ENCODE data around the gene RUBCN.
"Not testable (repeated sequence)": the region's sequence is repeated elsewhere in the genome, so short reads cannot be mapped to it uniquely, and the experiment has no call there.

The RUBCN gene

DNA sequence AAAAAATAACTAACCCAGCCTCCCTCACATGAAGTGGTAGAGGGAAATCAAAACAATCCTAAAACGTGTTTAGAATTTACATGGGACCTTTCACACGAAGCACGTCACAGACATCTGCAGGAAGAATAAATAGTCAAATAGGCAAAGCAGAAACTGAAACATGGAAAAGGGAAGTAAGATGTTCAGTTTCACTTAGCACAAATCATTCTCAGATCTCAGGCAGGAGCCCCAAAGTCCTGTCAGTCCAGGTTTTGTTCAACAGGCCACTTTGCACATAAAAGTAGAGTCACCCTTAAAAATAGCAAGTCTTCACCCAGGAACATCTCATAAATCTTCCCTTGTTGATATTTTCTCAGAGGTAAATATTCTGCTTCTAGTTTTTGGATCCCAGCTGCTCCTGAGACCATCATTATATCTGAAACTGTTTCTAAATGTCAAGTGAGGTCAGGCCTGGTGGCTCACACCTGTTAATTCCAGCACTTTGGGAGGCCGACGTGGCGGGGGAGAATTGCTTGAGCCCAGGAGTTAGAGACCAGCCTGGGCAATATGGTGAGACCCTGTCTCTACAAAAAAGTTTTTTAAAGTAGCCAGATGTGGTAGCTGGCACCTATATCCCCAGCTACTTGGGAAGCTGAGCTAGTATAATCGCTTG lies 1.9 kb downstream of the RUBCN start:
- DNase-seq (ENCODE audit: low spot score), result no peak

DNA sequence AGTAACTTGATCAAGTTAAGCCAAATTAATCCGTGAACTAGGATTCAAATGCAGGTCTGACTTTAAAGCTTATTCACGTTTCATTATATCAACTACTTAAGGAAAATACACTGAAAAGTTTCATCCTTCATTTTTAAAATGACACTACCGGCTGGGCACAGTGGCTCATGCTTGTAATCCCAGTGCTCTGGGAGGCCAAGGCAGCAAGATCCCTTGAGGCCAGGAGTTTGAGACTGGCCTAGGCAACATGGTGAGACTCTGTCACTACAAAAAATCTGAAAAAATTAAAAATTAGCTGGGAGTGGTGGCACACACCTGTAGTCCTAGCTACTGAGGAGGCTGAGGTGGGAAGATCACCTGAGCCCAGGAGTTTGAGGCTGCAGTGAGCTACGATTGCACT lies 3.7 kb downstream of the RUBCN start:
- DNase-seq (ENCODE audit: low spot score), result no peak

DNA sequence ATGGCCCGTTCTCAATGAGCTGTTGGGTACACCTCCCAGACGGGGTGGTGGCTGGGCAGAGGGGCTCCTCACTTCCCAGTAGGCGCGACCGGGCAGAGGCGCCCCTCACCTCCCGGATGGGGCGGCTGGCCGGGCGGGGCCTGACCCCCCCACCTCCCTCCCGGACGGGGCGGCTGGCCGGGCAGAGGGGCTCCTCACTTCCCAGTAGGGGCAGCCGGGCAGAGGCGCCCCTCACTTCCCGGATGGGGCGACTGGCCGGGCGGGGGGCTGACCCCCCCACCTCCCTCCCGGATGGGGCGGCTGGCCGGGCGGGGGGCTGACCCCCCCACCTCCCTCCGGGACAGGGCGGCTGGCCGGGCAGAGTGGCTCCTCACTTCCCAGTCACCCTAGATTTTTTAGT lies 5.2 kb downstream of the RUBCN start:
- not testable (repeated sequence) for DNase-seq (ENCODE audit: low spot score)

DNA sequence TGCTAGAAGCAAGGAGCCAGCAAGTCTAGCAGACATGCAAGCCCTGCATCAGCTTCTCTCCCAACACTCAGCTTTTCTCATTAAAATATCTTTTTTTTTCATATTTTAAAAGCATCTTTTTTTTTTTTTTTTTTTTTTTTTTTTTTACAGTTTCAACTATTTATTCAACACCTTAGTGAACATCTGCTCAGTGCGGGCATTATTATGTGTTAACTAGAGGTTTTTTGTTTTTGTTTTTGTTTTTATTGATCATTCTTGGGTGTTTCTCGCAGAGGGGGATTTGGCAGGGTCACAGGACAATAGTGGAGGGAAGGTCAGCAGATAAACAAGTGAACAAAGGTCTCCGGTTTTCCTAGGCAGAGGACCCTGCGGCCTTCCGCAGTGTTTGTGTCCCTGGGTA lies 5.9 kb downstream of the RUBCN start:
- DNase-seq (ENCODE audit: low spot score), result not testable (repeated sequence)

DNA sequence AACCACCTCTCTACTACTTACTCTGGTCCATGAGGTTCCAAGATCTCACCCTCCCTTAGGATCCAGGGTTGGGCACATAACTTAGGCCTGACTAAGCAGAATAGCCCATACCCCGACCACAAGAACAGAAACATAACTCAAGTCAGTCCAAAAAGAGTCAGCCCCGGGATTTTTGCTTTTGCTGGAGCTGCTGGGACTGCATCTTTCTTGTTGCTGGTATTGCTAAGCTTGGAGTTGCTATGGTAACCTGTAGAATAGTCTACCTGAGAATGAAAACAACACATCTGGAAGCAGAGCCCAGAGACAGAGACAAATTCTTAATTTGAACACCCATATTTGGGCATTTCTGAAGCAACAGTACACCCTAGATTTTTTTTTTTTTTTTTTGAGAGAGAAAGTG lies 6.5 kb downstream of the RUBCN start:
- DNase-seq (ENCODE audit: low spot score), result no peak

DNA sequence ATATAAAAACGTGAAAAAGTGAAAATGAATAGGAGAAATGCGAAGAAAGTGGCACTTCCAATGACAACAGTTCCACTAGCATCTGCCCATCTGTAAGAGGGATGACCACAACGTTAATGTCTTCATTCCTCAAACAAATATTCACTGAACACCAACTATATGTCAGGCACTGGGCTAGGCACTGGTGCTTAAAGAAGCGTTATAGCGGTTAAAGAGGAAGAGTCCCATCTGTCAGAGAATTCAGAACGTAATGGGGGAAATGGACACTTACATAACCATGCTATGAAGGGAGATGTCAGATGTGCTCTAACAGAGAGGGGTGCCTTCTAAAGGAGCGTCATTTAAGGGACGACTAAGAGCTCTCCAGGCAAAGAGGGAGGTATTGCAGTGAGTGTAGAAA lies 8.2 kb downstream of the RUBCN start:
- DNase-seq (ENCODE audit: low spot score), result no peak

DNA sequence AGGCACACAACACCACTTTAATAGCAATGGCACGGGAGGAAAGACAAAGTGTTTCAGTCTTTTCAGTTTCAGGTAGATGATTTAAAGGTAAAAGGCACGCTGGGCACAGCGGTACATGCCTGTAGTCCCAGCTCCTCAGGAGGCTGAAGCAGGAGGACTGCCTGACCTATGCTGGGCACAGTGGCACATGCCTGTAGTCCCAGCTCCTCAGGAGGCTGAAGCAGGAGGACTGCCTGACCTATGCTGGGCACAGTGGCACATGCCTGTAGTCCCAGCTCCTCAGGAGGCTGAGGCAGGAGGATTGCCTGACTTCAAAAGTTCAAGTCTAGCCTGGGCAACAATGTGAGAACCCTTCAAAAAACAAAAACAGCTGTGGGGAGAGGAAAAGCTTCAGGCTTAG lies 8.8 kb downstream of the RUBCN start:
- not testable (repeated sequence) for DNase-seq (ENCODE audit: low spot score)

DNA sequence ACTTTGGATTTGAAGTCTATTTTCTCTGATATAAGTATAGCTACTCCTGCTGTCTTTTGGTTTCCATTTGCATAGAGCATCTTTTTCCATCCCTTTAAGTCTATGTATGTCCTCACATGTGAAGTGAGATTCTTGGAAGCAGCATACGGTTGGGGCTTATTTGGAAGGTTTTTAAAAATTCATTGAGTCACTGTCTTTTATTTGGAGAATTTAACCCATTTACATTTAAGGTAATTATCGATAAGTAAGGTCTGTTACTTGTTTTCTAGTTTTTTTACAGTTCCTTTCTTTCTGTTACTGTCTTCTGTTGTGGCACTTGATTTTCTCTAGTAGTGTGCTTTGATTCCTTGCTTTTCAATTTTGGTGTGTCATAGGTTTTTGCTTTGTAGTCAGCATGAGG lies 14.0 kb downstream of the RUBCN start:
- DNase-seq (ENCODE audit: low spot score), result no peak

DNA sequence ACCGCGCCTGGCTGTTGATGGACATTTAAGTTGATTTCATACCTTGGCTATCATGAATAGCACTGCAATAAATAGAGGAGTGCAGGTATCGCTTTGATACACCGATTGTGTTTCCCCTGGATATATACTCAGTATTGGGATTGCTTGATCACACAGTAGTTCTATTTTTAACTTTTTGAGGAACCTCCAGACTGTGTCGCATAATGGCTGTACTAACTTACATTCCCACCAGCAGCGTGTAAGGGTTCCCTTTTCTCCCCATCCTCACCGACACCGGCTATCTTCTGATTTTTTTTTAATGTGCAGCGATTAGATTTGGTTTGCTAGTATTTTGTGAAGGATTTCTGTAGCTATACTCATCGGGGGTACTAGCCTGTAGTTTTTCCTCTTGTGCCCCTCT lies 16.0 kb downstream of the RUBCN start:
- DNase-seq (ENCODE audit: low spot score), result no peak

DNA sequence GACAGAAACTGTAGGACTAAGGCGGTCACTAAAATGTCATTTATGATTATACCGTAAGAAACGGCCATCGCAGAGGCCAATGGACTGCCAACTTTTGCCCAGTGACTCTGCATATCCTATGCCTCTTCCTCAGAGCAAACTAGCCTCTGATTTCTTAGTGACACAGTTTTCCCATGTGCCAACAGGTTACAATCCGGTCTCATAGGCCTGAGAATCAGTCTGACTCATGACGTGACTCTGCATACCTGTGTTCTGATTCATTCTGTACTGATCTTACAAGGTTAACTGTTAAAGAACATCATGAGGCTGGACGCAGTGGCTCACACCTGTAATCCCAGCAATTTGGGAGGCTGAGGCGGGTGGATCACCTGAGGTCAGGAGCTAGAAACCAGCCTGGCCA lies 17.8 kb downstream of the RUBCN start:
- DNase-seq (ENCODE audit: low spot score), result no peak

DNA sequence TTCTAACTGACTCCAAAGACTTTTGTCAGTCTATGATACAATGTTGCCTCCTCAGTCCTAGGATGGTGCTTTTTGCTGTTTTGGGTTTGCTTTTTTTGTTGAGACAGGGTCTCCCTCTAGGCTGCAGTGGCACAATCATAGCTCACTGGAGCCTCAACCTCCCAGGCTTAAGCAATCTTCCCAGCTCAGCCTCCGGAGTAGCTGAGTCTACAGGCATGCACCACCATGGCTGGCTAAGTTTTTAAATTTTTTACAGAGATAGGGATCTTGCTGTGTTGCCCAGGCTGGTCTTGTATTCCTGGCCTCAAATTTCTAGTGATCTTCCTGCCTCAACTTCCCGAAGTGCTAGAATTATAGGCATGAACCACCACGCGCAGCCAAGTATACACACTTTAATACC lies 22.5 kb downstream of the RUBCN start:
- no peak for DNase-seq (ENCODE audit: low spot score)

DNA sequence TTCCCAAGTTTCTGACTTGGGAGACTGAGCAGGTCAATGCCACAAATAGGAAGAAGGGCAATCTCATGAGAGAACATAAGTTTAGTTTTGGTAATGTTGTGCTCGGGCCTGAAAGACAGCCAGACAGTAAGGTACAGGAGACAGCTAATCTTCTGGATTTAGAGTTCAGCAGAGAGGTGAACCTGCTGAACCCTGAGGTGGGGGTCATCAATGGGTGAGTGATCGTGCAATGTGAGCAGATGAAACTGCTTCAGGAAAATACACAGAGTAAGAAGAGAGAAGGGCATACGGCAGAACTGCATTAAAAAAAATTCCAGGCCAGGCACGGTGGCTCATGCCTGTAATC lies 23.3 kb downstream of the RUBCN start:
- no peak for DNase-seq (ENCODE audit: low spot score)

DNA sequence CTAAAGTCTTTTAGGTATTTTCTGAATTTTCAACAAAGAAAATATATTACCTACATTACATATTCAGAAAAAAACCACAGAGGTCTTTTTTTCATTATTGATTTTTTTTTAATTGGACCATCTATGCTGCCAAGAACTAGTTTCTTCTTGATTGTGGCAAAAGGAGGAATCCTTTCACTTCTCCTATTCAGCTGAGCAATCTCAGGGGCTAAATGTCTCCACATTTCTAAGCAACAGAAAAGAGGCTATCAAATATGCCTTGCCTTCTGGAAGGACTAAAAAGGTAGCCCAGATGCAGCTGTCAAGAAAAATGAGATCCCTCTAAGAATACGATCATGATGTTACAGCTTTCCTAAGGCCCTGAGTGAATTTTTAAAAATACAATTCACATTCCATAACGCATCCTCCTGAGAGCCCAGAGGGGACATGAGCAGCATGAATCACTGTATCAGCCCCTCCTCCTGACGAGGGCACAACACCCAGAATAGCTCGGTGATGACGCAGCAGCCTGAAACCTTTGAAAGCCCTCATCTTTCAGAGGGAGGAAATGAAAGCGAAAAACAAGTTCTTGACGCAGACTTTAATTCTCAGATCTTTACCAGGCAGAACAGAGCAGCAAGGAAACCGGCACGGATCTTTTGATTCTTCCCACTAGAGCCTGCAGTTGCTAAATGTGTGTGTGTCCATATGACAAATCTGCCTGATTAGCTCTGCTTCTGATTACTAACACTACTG lies 24.6 kb downstream of the RUBCN start:
- no peak for DNase-seq (ENCODE audit: low spot score)

DNA sequence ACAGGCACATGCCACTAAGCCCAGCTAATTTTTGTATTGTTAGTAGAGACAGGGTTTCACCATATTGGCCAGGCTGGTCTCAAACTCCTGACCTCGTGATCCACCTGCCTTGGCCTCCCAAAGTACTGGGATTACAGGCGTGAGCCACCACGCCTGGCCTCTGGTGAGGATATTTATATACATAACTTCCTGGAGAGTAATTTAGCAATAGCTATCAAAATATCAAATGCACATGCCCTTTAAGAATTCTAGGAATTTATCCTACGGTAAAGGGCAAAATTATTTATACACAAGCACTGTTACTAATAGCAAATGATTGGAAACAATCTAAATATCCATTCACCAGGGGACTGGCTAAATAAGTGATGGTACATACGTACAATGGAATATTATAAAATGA lies 25.7 kb downstream of the RUBCN start:
- not testable (repeated sequence) for DNase-seq (ENCODE audit: low spot score)

DNA sequence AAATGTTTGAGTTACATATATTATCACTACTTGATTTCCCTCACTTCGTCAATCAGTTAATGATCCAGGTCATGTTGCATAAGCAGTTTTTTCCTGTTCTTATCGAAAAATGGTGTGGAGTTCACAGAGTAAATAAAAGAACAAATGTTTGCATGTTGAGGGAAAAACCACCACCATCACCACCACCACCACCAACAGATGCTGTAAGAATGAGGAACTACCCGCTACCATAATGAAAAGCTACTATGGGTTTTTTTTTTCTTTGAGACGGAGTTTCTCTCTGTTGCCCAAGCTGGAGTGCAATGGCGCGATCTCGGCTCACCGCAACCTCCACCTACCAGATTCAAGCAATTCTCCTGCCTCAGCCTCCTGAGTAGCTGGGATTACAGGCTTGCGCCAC lies 27.6 kb downstream of the RUBCN start:
- no peak for DNase-seq (ENCODE audit: low spot score)

DNA sequence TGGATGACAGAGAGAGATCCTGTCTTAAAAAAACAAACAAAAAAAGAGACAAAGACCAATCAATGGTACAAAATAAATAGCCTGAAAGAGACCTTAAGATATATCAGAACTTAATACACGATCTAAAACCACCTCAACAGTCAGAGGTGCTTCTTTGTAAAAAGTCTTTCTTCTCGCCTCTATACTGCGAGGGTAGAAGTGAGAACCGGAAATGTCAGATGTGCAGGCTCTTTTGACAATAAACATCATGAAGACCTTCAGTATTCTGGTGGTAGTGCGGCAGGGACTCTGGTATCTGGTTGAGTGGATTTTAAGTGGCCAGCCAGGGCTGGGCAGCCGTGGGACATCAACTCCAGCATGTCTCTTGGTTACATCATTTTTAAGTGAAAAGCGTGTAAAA lies 30.0 kb downstream of the RUBCN start:
- DNase-seq (ENCODE audit: low spot score), result no peak

DNA sequence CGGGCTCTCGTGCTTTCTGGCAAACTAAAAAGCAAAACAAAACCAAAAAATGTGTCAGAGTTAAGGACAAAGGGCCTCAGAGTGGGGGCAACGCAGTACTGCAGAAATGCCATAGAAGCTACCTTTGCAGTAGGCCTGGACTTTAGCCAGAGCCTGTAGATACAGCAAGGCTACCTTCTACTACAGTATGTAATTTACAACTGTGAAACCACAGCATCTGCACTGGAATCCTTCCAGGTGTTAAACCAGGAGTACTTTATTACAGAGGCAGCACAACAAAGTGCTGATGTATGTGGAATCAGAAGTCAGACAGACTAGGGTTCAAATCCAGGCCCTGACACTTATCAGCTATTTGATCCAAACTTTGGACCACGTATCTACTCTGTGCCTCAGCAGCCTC lies 34.9 kb downstream of the RUBCN start:
- DNase-seq (ENCODE audit: low spot score), result no peak

DNA sequence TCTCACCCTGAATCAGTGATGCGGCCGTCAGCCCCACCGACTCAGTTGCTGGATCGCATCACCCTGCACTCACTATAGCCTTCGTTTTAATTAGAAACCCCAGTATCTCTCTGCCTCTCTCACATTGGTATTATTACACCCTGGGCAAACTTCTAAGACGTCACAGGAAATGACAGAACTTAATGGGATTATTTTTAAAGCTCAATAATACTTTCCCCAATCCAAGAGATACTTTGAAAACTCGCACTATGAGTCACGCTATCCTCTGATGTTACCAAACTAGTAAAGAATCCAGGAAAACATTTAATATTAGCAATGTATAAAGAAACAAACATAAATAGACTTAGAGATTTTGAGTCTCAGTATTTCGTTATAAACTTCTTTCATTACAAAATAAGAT lies 36.6 kb downstream of the RUBCN start:
- DNase-seq (ENCODE audit: low spot score), result no peak

DNA sequence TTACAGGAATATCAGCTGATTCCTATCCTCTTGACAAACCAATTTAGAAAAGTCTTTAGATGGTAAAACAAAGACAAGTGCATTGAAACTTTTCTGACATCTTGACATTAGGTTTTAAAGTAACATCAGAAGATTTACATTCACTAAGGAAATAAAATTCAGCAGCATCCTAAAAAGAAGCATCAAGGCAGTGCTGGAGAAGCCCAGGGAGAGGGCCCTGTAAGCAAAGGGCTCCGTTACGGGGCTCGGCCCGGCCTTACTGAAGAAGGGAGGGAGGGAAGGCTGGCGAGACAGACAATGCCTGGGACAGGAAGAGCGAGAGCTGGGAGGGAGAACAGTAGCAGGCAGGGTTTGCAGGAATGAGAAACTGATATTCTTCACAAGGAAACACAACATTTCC lies 39.3 kb downstream of the RUBCN start:
- no peak for DNase-seq (ENCODE audit: low spot score)

DNA sequence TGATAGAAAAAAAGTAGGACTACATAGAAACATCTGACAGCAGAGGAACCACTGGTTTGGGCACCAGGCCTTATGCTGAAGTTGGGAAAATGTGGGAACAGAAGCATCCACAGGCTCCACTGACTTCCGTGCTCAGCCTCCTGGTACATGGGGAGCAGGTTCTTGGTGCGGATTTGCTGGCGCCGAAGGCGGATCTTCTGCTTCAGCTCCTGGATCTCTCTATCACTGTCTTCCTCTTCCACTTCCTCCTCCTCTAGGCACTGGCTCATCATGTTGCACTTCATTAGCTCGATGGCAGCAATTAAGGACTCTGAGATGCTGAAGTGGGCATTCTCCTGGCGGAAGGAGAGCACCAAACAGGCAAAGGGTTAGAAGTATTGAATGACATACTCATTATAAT lies 42.5 kb downstream of the RUBCN start:
- no peak for DNase-seq (ENCODE audit: low spot score)

DNA sequence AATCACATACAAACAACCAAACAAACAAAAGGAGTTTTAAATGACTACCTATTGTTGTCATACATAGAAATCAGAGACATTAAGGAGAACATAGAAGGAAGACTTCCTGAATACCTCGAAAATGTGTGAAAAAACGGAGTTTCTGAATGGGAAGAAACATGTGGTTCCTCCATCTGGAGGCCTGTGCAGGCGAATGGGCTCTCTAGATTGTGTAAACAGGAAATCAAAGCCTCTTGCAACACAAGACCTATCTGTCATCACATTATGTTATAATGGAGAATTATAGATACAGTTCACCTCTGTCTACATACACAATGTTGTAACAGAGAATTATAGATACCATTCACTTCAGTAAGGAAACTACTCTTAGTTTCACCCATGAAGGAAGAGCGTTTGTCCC lies 44.1 kb downstream of the RUBCN start:
- no peak for DNase-seq (ENCODE audit: low spot score)

DNA sequence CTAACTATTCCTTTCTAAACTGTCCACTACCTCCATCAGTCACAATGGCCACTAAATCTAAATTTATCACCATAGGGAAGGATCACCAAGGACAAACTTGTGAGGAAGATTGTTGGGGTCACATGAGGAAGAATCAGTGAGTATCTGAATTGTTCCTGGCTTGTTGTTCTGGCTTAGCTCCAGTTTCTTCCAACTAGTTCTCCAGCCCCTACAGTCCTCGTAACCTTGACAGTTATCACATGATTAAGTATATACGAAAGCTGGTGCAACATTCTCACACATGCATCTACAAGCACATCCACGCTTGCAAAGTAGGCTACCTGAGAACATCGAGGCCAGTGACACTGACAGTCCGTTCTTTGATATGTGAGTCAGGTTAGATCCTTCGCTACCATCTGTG lies 46.0 kb downstream of the RUBCN start:
- DNase-seq (ENCODE audit: low spot score), result no peak

DNA sequence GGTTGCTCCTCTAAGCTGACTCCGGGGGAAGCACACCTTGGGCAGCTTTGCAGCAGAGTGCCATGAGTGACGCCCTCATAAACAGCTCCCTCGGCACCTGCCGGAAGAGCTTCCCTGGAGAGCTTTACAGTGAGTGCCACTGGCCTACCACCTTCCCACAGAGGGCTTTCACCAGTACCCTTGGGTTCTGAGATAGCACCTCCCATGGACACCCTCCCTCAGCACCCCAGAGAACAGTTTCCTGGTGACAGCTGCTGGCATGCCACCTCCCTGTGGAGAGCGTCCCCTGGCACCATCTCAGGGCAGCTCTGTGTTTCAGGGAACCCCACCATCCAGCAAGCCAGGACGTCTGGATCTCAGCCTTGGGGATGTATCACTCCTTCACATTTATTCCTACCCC lies 49.1 kb downstream of the RUBCN start:
- no peak for DNase-seq (ENCODE audit: low spot score)

DNA sequence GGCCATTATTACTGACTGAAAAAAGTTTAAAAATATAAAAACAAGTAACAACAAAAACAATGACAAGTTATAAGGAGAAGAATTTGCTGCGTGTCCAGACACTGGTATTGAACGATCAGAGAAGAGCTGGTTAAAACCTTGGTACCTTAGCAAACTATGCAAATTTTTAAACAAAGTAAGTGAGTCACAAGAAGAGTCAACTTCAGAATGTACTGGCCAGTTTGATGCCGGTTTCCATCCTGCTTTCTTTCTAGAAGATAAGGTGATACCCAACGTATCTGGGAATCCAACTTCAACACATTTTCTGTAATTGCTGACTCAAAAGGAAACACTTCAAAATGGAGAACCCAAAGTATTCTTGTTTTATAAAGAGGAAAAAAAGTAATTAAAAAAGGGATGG lies 49.8 kb downstream of the RUBCN start:
- no peak for DNase-seq (ENCODE audit: low spot score)
